ENCODE data around the gene MED15.

GRCh38 chr22:20613301-20613700, 105.9 kb downstream of the MED15 start:
- TF ChIP-seq CTCF (IDR thresholded peaks at IDR 0.05) (no peak), POLR2AphosphoS5 (IDR thresholded peaks at IDR 0.05) (no peak), EP300 (IDR thresholded peaks at IDR 0.05) (no peak)

All from sigmoid colon (tissue), 4 donors.